Erythroblast (primary cell): Measurements from ENCODE around the gene PSMD12.

Experiments used
- GATA1 ChIP-seq: IDR thresholded peaks from 2 replicates; pipeline ENCODE4 v1.6.1; 2011; ENCODE audit warnings: low read depth, mild to moderate bottlenecking, control low read depth, low read length, moderate library complexity
- POLR2A ChIP-seq: IDR thresholded peaks from 2 replicates; pipeline ENCODE4 v1.6.1; 2011; ENCODE audit warnings: mild to moderate bottlenecking, low read length

DNA sequence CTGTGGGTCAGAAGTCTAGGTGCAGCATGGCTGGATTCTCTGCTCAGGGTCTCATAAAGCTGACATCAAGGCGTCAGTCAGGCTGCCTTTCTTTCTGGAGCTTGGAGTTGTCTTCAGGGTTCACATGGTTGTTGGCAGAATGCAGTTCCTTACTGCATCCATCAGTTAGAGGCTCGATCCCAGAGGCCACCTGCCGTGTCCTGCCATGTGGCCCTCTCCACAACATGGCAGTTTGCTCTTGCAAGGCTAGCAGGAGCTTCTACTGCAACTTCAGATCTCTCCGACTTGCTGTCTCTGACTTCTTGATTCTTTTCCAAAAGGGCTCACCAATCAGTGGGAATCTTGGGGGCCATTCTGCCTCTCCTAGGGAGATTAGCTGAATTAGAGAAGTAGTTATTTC, 22.6 kb upstream of the PSMD12 start:
- no peak for TF ChIP-seq POLR2A
- TF ChIP-seq GATA1 = no peak
